ENCODE data around the gene PCSK9. TPM values are rescaled to one million over a fixed set of nuclear protein-coding genes. Genes with fewer than 3 reads are reported as not detected.

The PCSK9 gene
- polyA plus RNA-seq, 1 donor: 3.0 TPM

- WGBS (ENCODE audit: insufficient coverage, low lambda C conversion rate): no CpG with 5 or more reads among the region's 9 CpGs
- DNase-seq: no peak
- H3K9me3 ChIP-seq (ENCODE audit: control insufficient read depth, low read depth, low read length): peaks cover 8% of the 10 kb centered on the region
Measured at GRCh38 chr1:55043726-55044125, 4.4 kb downstream of the PCSK9 start.

GRCh38 chr1:55044617-55045397, 5.5 kb downstream of the PCSK9 start:
- no peak overlapping the region for H3K4me3 ChIP-seq (ENCODE audit: low read length)
- H3K27ac ChIP-seq (ENCODE audit: low read length): no peak overlapping the region
- peak in 1 of 2 donors; percentile 43 for DNase-seq
- peaks cover 20% of the 10 kb centered on the region for H3K27me3 ChIP-seq (ENCODE audit: control insufficient read depth, insufficient read depth, low read length)
- peaks cover 4% of the 10 kb centered on the region for H3K9me3 ChIP-seq (ENCODE audit: control insufficient read depth, low read depth, low read length)
- no CpG with 5 or more reads among the region's 15 CpGs for WGBS (ENCODE audit: insufficient coverage, low lambda C conversion rate)
- H3K36me3 ChIP-seq (ENCODE audit: control insufficient read depth, insufficient read depth, low read length): no peaks in the 10 kb centered on the region
- H3K4me1 ChIP-seq (ENCODE audit: control insufficient read depth, insufficient read depth, low read length): peaks cover 13% of the 10 kb centered on the region

More at GRCh38 chr1:55043726-55044125, 4.4 kb downstream of the PCSK9 start:
- no peak overlapping the region for H3K4me3 ChIP-seq (ENCODE audit: low read length)
- H3K27ac ChIP-seq (ENCODE audit: low read length): no peak overlapping the region
- peaks cover 22% of the 10 kb centered on the region for H3K4me1 ChIP-seq (ENCODE audit: control insufficient read depth, insufficient read depth, low read length)
- no peaks in the 10 kb centered on the region for H3K36me3 ChIP-seq (ENCODE audit: control insufficient read depth, insufficient read depth, low read length)
- H3K27me3 ChIP-seq (ENCODE audit: control insufficient read depth, insufficient read depth, low read length): peaks cover 30% of the 10 kb centered on the region

GRCh38 chr1:55045430-55045829, 6.1 kb downstream of the PCSK9 start:
- no peak overlapping the region for H3K27ac ChIP-seq (ENCODE audit: low read length)
- WGBS (ENCODE audit: insufficient coverage, low lambda C conversion rate): no CpG with 5 or more reads among the region's 10 CpGs
- peaks cover 7% of the 10 kb centered on the region for H3K4me1 ChIP-seq (ENCODE audit: control insufficient read depth, insufficient read depth, low read length)
- DNase-seq: no peak
- peaks cover 3% of the 10 kb centered on the region for H3K9me3 ChIP-seq (ENCODE audit: control insufficient read depth, low read depth, low read length)
- H3K4me3 ChIP-seq (ENCODE audit: low read length): no peak overlapping the region
- peaks cover 13% of the 10 kb centered on the region for H3K27me3 ChIP-seq (ENCODE audit: control insufficient read depth, insufficient read depth, low read length)
- no peaks in the 10 kb centered on the region for H3K36me3 ChIP-seq (ENCODE audit: control insufficient read depth, insufficient read depth, low read length)

GRCh38 chr1:55046871-55047270, 7.5 kb downstream of the PCSK9 start:
- no peak overlapping the region for H3K27ac ChIP-seq (ENCODE audit: low read length)
- no peaks in the 10 kb centered on the region for H3K36me3 ChIP-seq (ENCODE audit: control insufficient read depth, insufficient read depth, low read length)
- H3K4me1 ChIP-seq (ENCODE audit: control insufficient read depth, insufficient read depth, low read length): no peaks in the 10 kb centered on the region
- no peak for DNase-seq
- H3K9me3 ChIP-seq (ENCODE audit: control insufficient read depth, low read depth, low read length): no peaks in the 10 kb centered on the region
- WGBS (ENCODE audit: insufficient coverage, low lambda C conversion rate): no CpG with 5 or more reads among the region's 4 CpGs
- H3K27me3 ChIP-seq (ENCODE audit: control insufficient read depth, insufficient read depth, low read length): no peaks in the 10 kb centered on the region
- no peak overlapping the region for H3K4me3 ChIP-seq (ENCODE audit: low read length)

GRCh38 chr1:55047611-55048010, 8.3 kb downstream of the PCSK9 start:
- no peak for DNase-seq
- Histone ChIP-seq H3K27me3 (ENCODE audit: control insufficient read depth, insufficient read depth, low read length) (no peaks in the 10 kb centered on the region), H3K4me1 (ENCODE audit: control insufficient read depth, insufficient read depth, low read length) (no peaks in the 10 kb centered on the region), H3K36me3 (ENCODE audit: control insufficient read depth, insufficient read depth, low read length) (no peaks in the 10 kb centered on the region), H3K27ac (ENCODE audit: low read length) (no peak overlapping the region), H3K4me3 (ENCODE audit: low read length) (no peak overlapping the region), H3K9me3 (ENCODE audit: control insufficient read depth, low read depth, low read length) (peaks cover 3% of the 10 kb centered on the region)
- no CpG with 5 or more reads among the region's 3 CpGs for WGBS (ENCODE audit: insufficient coverage, low lambda C conversion rate)

GRCh38 chr1:55048453-55049270, 9.3 kb downstream of the PCSK9 start:
- peaks cover 3% of the 10 kb centered on the region for H3K9me3 ChIP-seq (ENCODE audit: control insufficient read depth, low read depth, low read length)
- WGBS (ENCODE audit: insufficient coverage, low lambda C conversion rate): 93% methylated on average over 3 of the region's 11 CpGs
- H3K27ac ChIP-seq (ENCODE audit: low read length): no peak overlapping the region
- no peaks in the 10 kb centered on the region for H3K36me3 ChIP-seq (ENCODE audit: control insufficient read depth, insufficient read depth, low read length)
- no peak overlapping the region for H3K4me3 ChIP-seq (ENCODE audit: low read length)
- DNase-seq: no peak
- no peaks in the 10 kb centered on the region for H3K4me1 ChIP-seq (ENCODE audit: control insufficient read depth, insufficient read depth, low read length)
- no peaks in the 10 kb centered on the region for H3K27me3 ChIP-seq (ENCODE audit: control insufficient read depth, insufficient read depth, low read length)

- Histone ChIP-seq H3K4me1 (ENCODE audit: control insufficient read depth, insufficient read depth, low read length) (no peaks in the 10 kb centered on the region), H3K9me3 (ENCODE audit: control insufficient read depth, low read depth, low read length) (peaks cover 3% of the 10 kb centered on the region), H3K4me3 (ENCODE audit: low read length) (no peak overlapping the region), H3K27ac (ENCODE audit: low read length) (no peak overlapping the region), H3K27me3 (ENCODE audit: control insufficient read depth, insufficient read depth, low read length) (no peaks in the 10 kb centered on the region), H3K36me3 (ENCODE audit: control insufficient read depth, insufficient read depth, low read length) (no peaks in the 10 kb centered on the region)
- no peak for DNase-seq
- WGBS (ENCODE audit: insufficient coverage, low lambda C conversion rate): no CpG with 5 or more reads among the region's 9 CpGs
Measured at GRCh38 chr1:55049271-55049913, 10.0 kb downstream of the PCSK9 start.

GRCh38 chr1:55049914-55050278, 10.5 kb downstream of the PCSK9 start:
- Histone ChIP-seq H3K36me3 (ENCODE audit: control insufficient read depth, insufficient read depth, low read length) (no peaks in the 10 kb centered on the region), H3K9me3 (ENCODE audit: control insufficient read depth, low read depth, low read length) (peaks cover 3% of the 10 kb centered on the region), H3K4me3 (ENCODE audit: low read length) (no peak overlapping the region), H3K4me1 (ENCODE audit: control insufficient read depth, insufficient read depth, low read length) (no peaks in the 10 kb centered on the region), H3K27me3 (ENCODE audit: control insufficient read depth, insufficient read depth, low read length) (no peaks in the 10 kb centered on the region), H3K27ac (ENCODE audit: low read length) (no peak overlapping the region)
- no peak for DNase-seq
- no CpG with 5 or more reads among the region's 9 CpGs for WGBS (ENCODE audit: insufficient coverage, low lambda C conversion rate)

- Histone ChIP-seq H3K4me3 (ENCODE audit: low read length) (no peak overlapping the region), H3K4me1 (ENCODE audit: control insufficient read depth, insufficient read depth, low read length) (no peaks in the 10 kb centered on the region), H3K9me3 (ENCODE audit: control insufficient read depth, low read depth, low read length) (peaks cover 3% of the 10 kb centered on the region), H3K27me3 (ENCODE audit: control insufficient read depth, insufficient read depth, low read length) (no peaks in the 10 kb centered on the region), H3K36me3 (ENCODE audit: control insufficient read depth, insufficient read depth, low read length) (no peaks in the 10 kb centered on the region), H3K27ac (ENCODE audit: low read length) (no peak overlapping the region)
- WGBS (ENCODE audit: insufficient coverage, low lambda C conversion rate): no CpG with 5 or more reads among the region's 9 CpGs
- DNase-seq: no peak
Measured at GRCh38 chr1:55050283-55050682, 10.9 kb downstream of the PCSK9 start.

- no peaks in the 10 kb centered on the region for H3K4me1 ChIP-seq (ENCODE audit: control insufficient read depth, insufficient read depth, low read length)
- DNase-seq: no peak
- H3K36me3 ChIP-seq (ENCODE audit: control insufficient read depth, insufficient read depth, low read length): no peaks in the 10 kb centered on the region
- H3K27me3 ChIP-seq (ENCODE audit: control insufficient read depth, insufficient read depth, low read length): no peaks in the 10 kb centered on the region
- 100% methylated on average over 2 of the region's 5 CpGs for WGBS (ENCODE audit: insufficient coverage, low lambda C conversion rate)
- H3K9me3 ChIP-seq (ENCODE audit: control insufficient read depth, low read depth, low read length): peaks cover 3% of the 10 kb centered on the region
- H3K27ac ChIP-seq (ENCODE audit: low read length): no peak overlapping the region
- no peak overlapping the region for H3K4me3 ChIP-seq (ENCODE audit: low read length)
Measured at GRCh38 chr1:55051169-55051568, 11.8 kb downstream of the PCSK9 start.
